Testis (tissue), 3 donors: ENCODE measurements around the gene BNC1. TPM values are rescaled to one million over a fixed set of nuclear protein-coding genes. Genes with fewer than 3 reads are reported as not detected.
A peak's percentile ranks its signal among the peaks of the same experiment; 100 is the strongest.

Source experiments
- DNase-seq: peaks from one replicate; pipeline ENCODE4 v3.0.0-alpha.2; 2019
- H3K27ac ChIP-seq, 2 donors: fragments of 200-600 bp; sonication (generic); one replicate each; pipeline ENCODE4 v1.5.1; 2019
- H3K27me3 ChIP-seq: fragments of 200-600 bp; sonication (generic); one replicate; pipeline ENCODE4 v1.5.1; 2019
- H3K36me3 ChIP-seq: fragments of 200-600 bp; sonication (generic); one replicate; pipeline ENCODE4 v1.5.1; 2017; ENCODE audit warnings: low read depth; ENCODE audit errors: missing control alignments
- H3K4me1 ChIP-seq: fragments of 200-600 bp; sonication (generic); one replicate; pipeline ENCODE4 v1.5.1; 2019
- H3K4me3 ChIP-seq, 2 donors: fragments of 200-600 bp; sonication (generic); one replicate each; pipeline ENCODE4 v1.5.1; 2017 to 2019
- H3K9me3 ChIP-seq: fragments of 200-600 bp; sonication (generic); one replicate; pipeline ENCODE4 v1.5.1; 2017
- CTCF ChIP-seq, 3 experiments: fragments of 450-650 bp in 2 of 3; fragments of 200-600 bp in 1 of 3; sonication (generic) in 1 of 3; IDR thresholded peaks; one replicate each; pipeline ENCODE4 v1.5.1; 2016 to 2019; ENCODE audit warnings: antibody characterized with exemption in 3 of 3, mild to moderate bottlenecking in 2 of 3, moderate library complexity in 1 of 3
- POLR2A ChIP-seq: fragments of 450-650 bp; IDR thresholded peaks from one replicate; pipeline ENCODE4 v1.6.1; 2017; ENCODE audit warnings: antibody characterized with exemption, mild to moderate bottlenecking, moderate library complexity
- WGBS, 2 donors: methylation state at CpG; one replicate each; pipeline ENCODE4 v1.1.5; 2018; 5-methylcytosine and 5-hydroxymethylcytosine counted together
- intact Hi-C: fragments of 100-400 bp; cut with DNase I; formaldehyde crosslinking; loops from one replicate; pipeline ENCODE4 v1.15.1; 2023; ENCODE audit warnings: low total_unique reads
- polyA plus RNA-seq: library from polyadenylated mRNA; stranded (reverse); fragments of 350-450 nt; fragmentation: Illumina TruSeq; extraction: RNeasy Lipid Tissue Mini Kit (QIAGEN cat#74804); gene quantifications from one replicate; pipeline ENCODE4 v1.2.3, GENCODE V29; 2014; ENCODE audit warnings: low read depth, low replicate concordance; ENCODE audit not compliant: insufficient read depth
- total RNA-seq, 2 donors: library from RNA; depleted of rRNA; stranded (reverse); fragments of >200 nt; gene quantifications; one replicate each; pipeline ENCODE4 v1.2.3, GENCODE V29; 2016

BNC1 gene
- total and polyA plus RNA-seq, 3 donors from 2014 or later: 26.2 to 75.4 (median 32.7) TPM

GRCh38 chr15:83318861-83319415 lies 34.5 kb upstream of the BNC1 start:
- Histone ChIP-seq H3K36me3 (no peaks in the 10 kb centered on the region), H3K4me1 (no peaks in the 10 kb centered on the region), H3K9me3 (no peaks in the 10 kb centered on the region), H3K4me3 (no peak overlapping the region), H3K27me3 (no peaks in the 10 kb centered on the region), H3K27ac (no peak overlapping the region)
- TF ChIP-seq CTCF (IDR thresholded peaks at IDR 0.05) (no peak), POLR2A (no peak)
- intact Hi-C loops: no loop called here
- peak; percentile 49 for DNase-seq
- WGBS, 2 donors: 62 to 65% methylated on average over 3 of the region's 3 CpGs

- H3K4me3 ChIP-seq: no peak overlapping the region
- TF ChIP-seq CTCF (IDR thresholded peaks at IDR 0.05) (no peak), POLR2A (no peak)
- intact Hi-C loops: no loop called here
- no peaks in the 10 kb centered on the region for H3K4me1 ChIP-seq
- H3K27ac ChIP-seq: no peak overlapping the region
- H3K27me3 ChIP-seq: no peaks in the 10 kb centered on the region
- no peaks in the 10 kb centered on the region for H3K36me3 ChIP-seq
- DNase-seq: no peak
- H3K9me3 ChIP-seq: no peaks in the 10 kb centered on the region
These were observed 33.6 kb upstream of the BNC1 start for GRCh38 chr15:83318036-83318435.

- 71 to 83% methylated on average over 1 of the region's 1 CpG for WGBS, 2 donors
- no peak for DNase-seq
- Histone ChIP-seq H3K36me3 (no peaks in the 10 kb centered on the region), H3K4me3 (no peak overlapping the region), H3K27ac (no peak overlapping the region), H3K27me3 (no peaks in the 10 kb centered on the region), H3K4me1 (no peaks in the 10 kb centered on the region), H3K9me3 (no peaks in the 10 kb centered on the region)
- TF ChIP-seq CTCF (IDR thresholded peaks at IDR 0.05) (no peak), POLR2A (no peak)
- intact Hi-C loops: no loop called here
These were observed 27.6 kb upstream of the BNC1 start for GRCh38 chr15:83312071-83312470.

GRCh38 chr15:83310521-83311456 lies 26.3 kb upstream of the BNC1 start:
- H3K4me3 ChIP-seq: no peak overlapping the region
- no peak overlapping the region for H3K27ac ChIP-seq
- no peak for DNase-seq
- intact Hi-C loops: no loop called here
- H3K4me1 ChIP-seq: no peaks in the 10 kb centered on the region
- TF ChIP-seq POLR2A: no peak
- no peak for TF ChIP-seq CTCF (IDR thresholded peaks at IDR 0.05)
- no peaks in the 10 kb centered on the region for H3K36me3 ChIP-seq
- WGBS, 2 donors: 55 to 59% methylated on average over 5 of the region's 5 CpGs
- no peaks in the 10 kb centered on the region for H3K27me3 ChIP-seq
- no peaks in the 10 kb centered on the region for H3K9me3 ChIP-seq
